ENCODE data around the gene KCNIP3.

The KCNIP3 gene

GRCh38 chr2:95274291-95275150 is 22.6 kb upstream of the KCNIP3 start, which contains the start of gene PROM2:
Gene PROM2 (plus strand): TSS chr2:95274449. CDS start chr2:95274586, 137 bp downstream.
- in situ Hi-C loops (cut with MboI; ENCODE audit: low sequenced_read_pairs) = no loop called here

DNA sequence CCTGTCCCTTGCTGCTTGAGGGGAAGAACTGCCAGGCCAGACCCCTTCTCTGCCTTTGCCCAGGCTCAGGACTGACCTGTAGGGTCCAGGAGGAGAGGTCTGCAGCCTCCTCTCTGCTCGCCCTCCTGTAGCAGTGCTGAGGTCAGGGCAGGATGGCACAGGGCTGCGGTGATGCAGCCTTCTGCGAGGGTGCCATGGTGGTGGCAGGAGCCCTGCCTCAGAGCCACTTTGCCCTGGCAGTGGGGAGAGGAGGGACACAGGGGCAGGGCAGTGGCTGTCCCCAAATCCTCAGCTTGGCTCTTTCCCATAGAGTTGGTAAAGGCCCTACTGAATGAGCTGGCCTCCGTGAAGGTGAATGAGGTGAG is 22.0 kb upstream of the KCNIP3 start:
- in situ Hi-C loops (cut with MboI; ENCODE audit: low sequenced_read_pairs) = no loop called here

DNA sequence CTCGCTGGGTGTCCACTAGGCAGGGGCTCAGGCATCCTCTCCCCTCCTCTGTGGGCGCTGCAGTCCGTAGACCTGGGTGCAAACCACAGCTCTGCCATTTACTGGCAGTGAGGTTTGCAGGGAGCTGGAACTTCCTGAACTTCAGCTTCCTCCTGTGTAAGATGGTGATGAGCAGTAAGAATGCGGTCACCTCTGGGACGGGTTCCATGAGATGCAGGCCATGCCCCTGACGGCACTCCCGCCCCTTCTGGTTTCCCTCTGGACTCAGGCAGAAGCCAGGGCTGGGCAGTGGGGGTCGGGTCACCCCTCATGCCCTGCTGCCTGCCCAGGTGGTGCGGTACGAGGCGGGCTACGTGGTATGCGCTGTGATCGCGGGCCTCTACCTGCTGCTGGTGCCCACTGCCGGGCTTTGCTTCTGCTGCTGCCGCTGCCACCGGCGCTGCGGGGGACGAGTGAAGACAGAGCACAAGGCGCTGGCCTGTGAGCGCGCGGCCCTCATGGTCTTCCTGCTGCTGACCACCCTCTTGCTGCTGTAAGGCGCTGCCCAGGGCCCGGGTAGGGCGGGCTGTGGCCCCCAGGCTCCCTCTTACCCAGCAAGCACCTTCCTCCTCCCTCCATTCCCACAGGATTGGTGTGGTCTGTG is 21.4 kb upstream of the KCNIP3 start:
- in situ Hi-C loops (cut with MboI; ENCODE audit: low sequenced_read_pairs) = no loop called here

DNA sequence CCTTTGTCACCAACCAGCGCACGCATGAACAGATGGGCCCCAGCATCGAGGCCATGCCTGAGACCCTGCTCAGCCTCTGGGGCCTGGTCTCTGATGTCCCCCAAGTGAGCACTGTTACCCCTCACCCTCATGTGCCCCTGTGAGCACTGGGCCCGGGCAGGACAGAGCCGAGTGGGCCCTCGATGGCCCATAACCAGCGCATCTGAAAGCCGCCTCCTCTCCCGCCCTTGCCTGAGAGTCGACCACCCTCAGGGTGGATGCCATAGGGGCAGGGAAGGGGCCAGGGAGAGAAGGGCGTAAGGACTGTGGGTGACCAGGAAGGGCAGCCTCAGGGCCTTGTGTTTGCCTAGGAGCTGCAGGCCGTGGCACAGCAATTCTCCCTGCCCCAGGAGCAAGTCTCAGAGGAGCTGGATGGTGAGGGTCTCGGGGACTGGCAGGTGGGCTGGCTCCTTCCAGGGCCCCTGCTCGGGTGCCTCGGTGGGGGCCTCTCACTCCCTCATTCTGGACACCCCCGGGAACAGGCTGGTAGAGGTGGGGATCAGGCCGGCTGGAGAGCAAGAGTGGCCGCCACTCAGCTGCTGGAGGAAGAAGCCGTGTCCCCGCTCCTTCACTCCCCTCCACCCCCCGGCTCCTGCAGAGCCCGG is 20.8 kb upstream of the KCNIP3 start:
- in situ Hi-C loops (cut with MboI; ENCODE audit: low sequenced_read_pairs) = no loop called here

DNA sequence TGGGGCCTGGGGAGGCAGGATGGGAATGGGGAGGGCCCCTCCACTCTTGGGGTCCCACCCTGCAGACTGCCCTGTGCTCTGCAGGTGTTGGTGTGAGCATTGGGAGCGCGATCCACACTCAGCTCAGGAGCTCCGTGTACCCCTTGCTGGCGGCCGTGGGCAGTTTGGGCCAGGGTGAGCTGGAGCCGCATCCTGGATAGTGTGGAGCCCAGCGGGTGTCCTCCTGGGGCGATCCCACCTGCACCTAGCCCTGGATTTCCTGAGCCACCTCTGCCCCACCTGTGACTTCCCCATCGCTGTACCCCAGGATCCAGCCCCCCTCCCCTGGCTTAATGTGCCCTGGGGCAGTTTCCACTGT is 20.3 kb upstream of the KCNIP3 start:
- in situ Hi-C loops (cut with MboI; ENCODE audit: low sequenced_read_pairs) = no loop called here

DNA sequence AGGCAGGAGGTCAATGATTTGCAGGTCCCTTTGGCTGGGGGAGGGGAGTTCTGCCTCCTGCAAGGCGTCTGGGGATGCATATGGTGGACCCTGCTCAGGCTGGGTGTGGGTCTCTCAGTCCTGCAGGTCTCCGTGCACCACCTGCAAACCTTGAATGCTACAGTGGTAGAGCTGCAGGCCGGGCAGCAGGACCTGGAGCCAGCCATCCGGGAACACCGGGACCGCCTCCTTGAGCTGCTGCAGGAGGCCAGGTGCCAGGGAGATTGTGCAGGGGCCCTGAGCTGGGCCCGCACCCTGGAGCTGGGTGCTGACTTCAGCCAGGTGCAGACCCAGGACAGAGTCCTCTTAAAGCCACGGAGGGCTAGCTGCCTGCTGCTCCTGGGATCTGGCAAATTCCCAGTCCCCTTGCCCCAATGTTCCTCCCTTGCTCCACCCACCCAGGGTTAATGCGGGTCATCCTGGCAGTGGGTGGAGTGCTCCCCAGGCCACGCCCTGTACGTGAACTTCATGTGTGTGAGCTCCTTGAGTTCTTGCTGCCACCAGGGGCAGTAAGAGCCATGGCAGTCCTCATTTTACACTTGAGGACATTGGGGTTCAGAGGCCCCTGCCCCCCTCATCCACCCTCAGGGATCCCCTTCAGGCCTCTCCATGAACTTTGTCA is 19.8 kb upstream of the KCNIP3 start:
- in situ Hi-C loops (cut with MboI; ENCODE audit: low sequenced_read_pairs) = no loop called here

DNA sequence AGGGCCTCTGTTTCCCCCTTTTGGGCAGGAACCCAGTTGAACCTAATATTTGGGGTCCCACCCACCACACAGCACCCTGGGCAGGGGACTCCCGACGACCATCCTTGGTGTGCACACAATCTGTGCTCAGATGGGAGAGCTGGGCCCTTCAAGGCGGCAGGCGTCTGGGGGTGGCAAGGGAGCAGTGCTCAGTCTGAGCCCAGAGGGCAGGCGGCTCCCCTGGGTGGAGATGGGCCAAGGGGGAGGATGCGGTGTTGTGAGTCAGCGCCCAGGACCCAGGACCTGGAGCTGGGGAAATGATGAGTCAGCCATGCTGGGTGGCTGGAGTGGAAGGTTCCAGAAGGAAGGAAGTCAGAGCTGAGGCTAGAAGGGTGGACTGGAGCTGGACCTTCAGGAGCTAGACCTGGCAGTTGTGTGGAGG is 19.1 kb upstream of the KCNIP3 start:
- in situ Hi-C loops (cut with MboI; ENCODE audit: low sequenced_read_pairs) = no loop called here

DNA sequence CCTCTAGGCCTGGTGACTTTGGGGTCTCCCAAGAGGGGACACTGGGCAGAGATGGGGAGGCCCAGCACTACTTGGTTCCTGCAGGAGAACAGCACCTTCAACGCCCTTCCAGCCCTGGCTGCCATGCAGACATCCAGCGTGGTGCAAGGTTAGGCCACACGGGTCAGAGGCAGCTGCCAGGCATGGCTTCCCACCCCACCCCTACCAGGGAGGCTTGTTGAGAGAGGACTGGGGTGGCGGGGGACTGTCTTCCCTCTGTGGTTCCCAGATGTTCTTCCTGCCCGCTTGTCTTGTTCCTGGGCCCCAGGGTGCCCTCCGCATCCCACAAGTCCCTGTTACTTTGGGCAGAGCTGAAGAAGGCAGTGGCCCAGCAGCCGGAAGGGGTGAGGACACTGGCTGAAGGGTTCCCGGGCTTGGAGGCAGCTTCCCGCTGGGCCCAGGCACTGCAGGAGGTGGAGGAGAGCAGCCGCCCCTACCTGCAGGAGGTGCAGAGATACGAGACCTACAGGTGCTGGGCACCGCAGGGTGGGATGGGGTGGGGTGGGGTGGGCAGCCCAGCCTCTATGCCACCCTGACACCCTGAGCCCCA is 18.4 kb upstream of the KCNIP3 start:
- in situ Hi-C loops (cut with MboI; ENCODE audit: low sequenced_read_pairs) = no loop called here

GRCh38 chr2:95279435-95280035 is 17.6 kb upstream of the KCNIP3 start:
- in situ Hi-C loops (cut with MboI; ENCODE audit: low sequenced_read_pairs) = no loop called here

- in situ Hi-C loops (cut with MboI; ENCODE audit: low sequenced_read_pairs) = no loop called here
Observed at GRCh38 chr2:95281071-95281470, 16.1 kb upstream of the KCNIP3 start.

DNA sequence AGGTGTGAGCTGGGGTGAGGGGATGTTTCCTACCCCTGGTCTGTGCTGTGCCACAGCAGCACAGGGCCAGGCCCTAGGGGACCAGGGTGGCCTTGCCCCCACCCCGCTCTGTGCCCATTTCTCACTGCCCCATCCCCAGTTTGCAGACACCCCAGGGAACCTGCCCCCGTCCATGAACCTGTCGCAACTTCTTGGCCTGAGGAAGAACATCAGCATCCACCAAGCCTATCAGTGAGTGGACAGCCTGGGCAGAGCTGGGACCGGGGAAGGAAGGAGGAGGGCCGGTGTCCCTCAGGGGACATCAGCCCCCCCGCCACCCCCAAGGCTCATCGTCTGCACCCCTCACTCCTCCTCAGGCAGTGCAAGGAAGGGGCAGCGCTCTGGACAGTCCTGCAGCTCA is 15.4 kb upstream of the KCNIP3 start:
- in situ Hi-C loops (cut with MboI; ENCODE audit: low sequenced_read_pairs) = no loop called here

DNA sequence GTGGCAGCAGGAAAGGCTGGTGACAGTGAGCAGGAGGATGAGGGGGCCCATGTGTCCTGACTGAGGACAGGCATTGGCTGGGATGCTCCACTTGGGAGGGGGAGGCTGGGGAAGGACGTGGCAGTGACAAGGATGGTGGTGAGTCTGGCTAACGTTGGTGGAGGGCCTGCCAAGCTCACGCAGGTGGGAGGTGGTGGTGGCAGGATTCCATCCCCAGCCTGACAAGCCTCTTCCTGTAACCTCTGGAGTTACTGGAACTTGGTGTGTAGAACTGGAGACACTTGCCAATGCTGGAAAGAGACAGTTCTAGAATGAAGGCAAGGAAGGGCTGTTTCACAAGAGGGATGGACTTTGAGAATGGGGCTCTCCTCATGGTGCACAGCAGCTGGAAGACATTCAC is 14.7 kb upstream of the KCNIP3 start:
- in situ Hi-C loops (cut with MboI; ENCODE audit: low sequenced_read_pairs) = no loop called here

- in situ Hi-C loops (cut with MboI; ENCODE audit: low sequenced_read_pairs) = no loop called here
Observed at GRCh38 chr2:95283562-95283961, 13.6 kb upstream of the KCNIP3 start.

GRCh38 chr2:95284886-95285541 is 12.1 kb upstream of the KCNIP3 start:
- in situ Hi-C loops (cut with MboI; ENCODE audit: low sequenced_read_pairs) = no loop called here

DNA sequence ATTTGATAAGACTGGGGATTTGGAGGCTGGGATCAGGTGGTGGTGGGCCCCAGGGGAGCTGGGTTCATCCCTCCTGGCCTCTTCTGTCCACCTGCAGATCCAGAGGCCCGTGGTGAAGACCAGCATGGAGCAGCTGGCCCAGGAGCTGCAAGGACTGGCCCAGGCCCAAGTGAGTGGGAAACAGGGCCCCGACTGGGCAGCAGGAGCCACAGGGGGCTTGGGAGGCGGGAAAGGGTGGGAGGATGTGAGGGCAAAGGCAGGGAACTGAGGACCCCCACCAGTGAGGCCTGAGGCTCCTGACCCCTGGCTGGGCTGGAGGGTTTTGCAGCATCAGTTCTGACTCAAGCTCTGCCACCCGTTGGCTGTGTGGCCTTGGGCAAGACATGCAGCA is 11.6 kb upstream of the KCNIP3 start:
- in situ Hi-C loops (cut with MboI; ENCODE audit: low sequenced_read_pairs) = no loop called here

- in situ Hi-C loops (cut with MboI; ENCODE audit: low sequenced_read_pairs) = no loop called here
Observed at GRCh38 chr2:95287336-95287735, 9.8 kb upstream of the KCNIP3 start.

DNA sequence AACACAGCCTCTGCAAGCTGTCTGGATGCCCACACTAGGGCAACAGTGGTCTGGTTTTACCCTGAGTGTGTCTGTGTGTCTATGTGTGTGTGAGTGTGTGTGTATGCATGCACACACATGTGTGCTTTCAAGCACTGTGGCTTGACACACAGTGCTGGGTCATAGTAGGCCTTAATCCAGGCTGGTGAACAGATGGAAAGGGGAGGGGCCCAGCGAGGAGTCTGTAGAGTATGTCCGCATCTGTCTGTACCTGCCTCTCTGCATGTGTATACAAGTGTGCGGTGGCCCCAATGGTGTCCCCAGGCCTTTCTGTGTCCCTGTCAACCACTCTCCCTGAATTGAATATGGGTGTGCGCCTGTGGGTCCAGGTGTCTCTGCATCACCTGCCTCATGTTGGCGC is 9.3 kb upstream of the KCNIP3 start:
- in situ Hi-C loops (cut with MboI; ENCODE audit: low sequenced_read_pairs) = no loop called here

- in situ Hi-C loops (cut with MboI; ENCODE audit: low sequenced_read_pairs) = no loop called here
Observed at GRCh38 chr2:95289253-95289652, 7.9 kb upstream of the KCNIP3 start.

DNA sequence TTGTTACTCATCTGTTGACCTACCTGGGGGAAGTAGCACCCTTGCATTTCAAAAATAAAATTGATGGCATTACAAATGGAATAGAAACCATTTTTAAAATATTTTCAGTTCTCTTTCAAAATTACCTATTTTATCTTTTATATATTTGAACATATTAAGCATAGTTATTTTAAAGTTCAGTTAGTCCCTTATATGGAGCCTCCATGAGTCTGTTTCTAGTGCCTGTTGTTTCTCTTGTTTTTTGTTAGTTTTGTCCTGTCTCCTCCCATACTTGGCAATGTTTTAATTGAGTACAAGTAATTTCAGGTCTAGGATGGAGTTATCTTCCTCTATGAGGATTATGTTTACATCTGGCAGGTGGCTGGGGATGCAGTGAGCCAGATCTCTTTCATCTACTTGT is 5.9 kb upstream of the KCNIP3 start:
- in situ Hi-C loops (cut with MboI; ENCODE audit: low sequenced_read_pairs) = no loop called here

- in situ Hi-C loops (cut with MboI; ENCODE audit: low sequenced_read_pairs) = no loop called here
Observed at GRCh38 chr2:95292623-95293260, 4.4 kb upstream of the KCNIP3 start.

All from hTERT RPE-1 (cell line).